Dendritic cell treated with granulocyte-macrophage colony-stimulating factor and Interleukin-4, amounts not matched to agents 40 ng/mL and 50 ng/mL, for 4 days (primary cell): ENCODE results near the gene FXR1.
A peak's percentile ranks its signal among the peaks of the same experiment; 100 is the strongest.
"Not testable (repeated sequence)": the region's sequence is repeated elsewhere in the genome, so short reads cannot be mapped to it uniquely, and the experiment has no call there.

Experiments used
- H3K27ac Mint-ChIP-seq: one replicate; pipeline ENCODE4 v1.8.0; 2022; ENCODE audit warnings: mild to moderate bottlenecking, mixed read lengths
- H3K27me3 Mint-ChIP-seq: one replicate; pipeline ENCODE4 v1.8.0; 2022; ENCODE audit warnings: mild to moderate bottlenecking, mixed read lengths
- H3K36me3 Mint-ChIP-seq: one replicate; pipeline ENCODE4 v1.8.0; 2022; ENCODE audit warnings: low read depth, mixed read lengths
- H3K4me1 Mint-ChIP-seq: one replicate; pipeline ENCODE4 v1.8.0; 2022; ENCODE audit warnings: low read depth, mixed read lengths
- H3K4me3 Mint-ChIP-seq: one replicate; pipeline ENCODE4 v1.8.0; 2022; ENCODE audit warnings: mild to moderate bottlenecking, moderate library complexity, mixed read lengths
- H3K9me3 Mint-ChIP-seq: one replicate; pipeline ENCODE4 v1.8.0; 2022; ENCODE audit warnings: mixed read lengths
- intact Hi-C: fragments of 100-400 bp; cut with micrococcal nuclease; formaldehyde crosslinking; loops from one replicate; pipeline ENCODE4 v1.15.0; 2022

Gene FXR1

GRCh38 chr3:180962530-180962929, 50.1 kb downstream of the FXR1 start:
- Mint-ChIP-seq H3K4me1 (no peaks in the 10 kb centered on the region), H3K4me3 (no peak overlapping the region), H3K9me3 (no peaks in the 10 kb centered on the region), H3K27me3 (no peaks in the 10 kb centered on the region), H3K27ac (no peak overlapping the region), H3K36me3 (peaks cover 79% of the 10 kb centered on the region)
- intact Hi-C loops, result loop anchor here (10.0 kb wide), 1 partner anchor 348 kb away; no protein-coding TSS in a partner anchor

GRCh38 chr3:180970931-180971330, 58.5 kb downstream of the FXR1 start:
- intact Hi-C loops, result loop anchor here (10.0 kb wide), 1 partner anchor 1376 kb away; no protein-coding TSS in a partner anchor
- no peaks in the 10 kb centered on the region for H3K27me3 Mint-ChIP-seq
- peaks cover 5% of the 10 kb centered on the region for H3K4me1 Mint-ChIP-seq
- H3K4me3 Mint-ChIP-seq, result no peak overlapping the region
- H3K27ac Mint-ChIP-seq, result no peak overlapping the region
- no peaks in the 10 kb centered on the region for H3K9me3 Mint-ChIP-seq
- H3K36me3 Mint-ChIP-seq, result peaks cover 71% of the 10 kb centered on the region

- intact Hi-C loops, result loop anchor here (10.0 kb wide), 1 partner anchor 1379 kb away; no protein-coding TSS in a partner anchor
- no peaks in the 10 kb centered on the region for H3K9me3 Mint-ChIP-seq
- H3K27ac Mint-ChIP-seq, result no peak overlapping the region
- H3K27me3 Mint-ChIP-seq, result no peaks in the 10 kb centered on the region
- H3K4me1 Mint-ChIP-seq, result peaks cover 5% of the 10 kb centered on the region
- peaks cover 69% of the 10 kb centered on the region for H3K36me3 Mint-ChIP-seq
- no peak overlapping the region for H3K4me3 Mint-ChIP-seq
Measured at GRCh38 chr3:180973543-180973942, 61.1 kb downstream of the FXR1 start.

GRCh38 chr3:180974286-180974685, 61.8 kb downstream of the FXR1 start:
- no peaks in the 10 kb centered on the region for H3K9me3 Mint-ChIP-seq
- H3K4me1 Mint-ChIP-seq, result peaks cover 5% of the 10 kb centered on the region
- no peaks in the 10 kb centered on the region for H3K27me3 Mint-ChIP-seq
- H3K27ac Mint-ChIP-seq, result no peak overlapping the region
- H3K4me3 Mint-ChIP-seq, result no peak overlapping the region
- intact Hi-C loops, result loop anchor here (10.0 kb wide), 1 partner anchor 1379 kb away; no protein-coding TSS in a partner anchor
- peaks cover 66% of the 10 kb centered on the region for H3K36me3 Mint-ChIP-seq

GRCh38 chr3:180977498-180977897, 65.0 kb downstream of the FXR1 start:
- Mint-ChIP-seq H3K36me3 (peaks cover 37% of the 10 kb centered on the region), H3K9me3 (no peaks in the 10 kb centered on the region), H3K4me1 (peaks cover 4% of the 10 kb centered on the region), H3K27me3 (no peaks in the 10 kb centered on the region), H3K4me3 (no peak overlapping the region), H3K27ac (no peak overlapping the region)
- intact Hi-C loops, result loop anchor here (10.0 kb wide), 1 partner anchor 1383 kb away; no protein-coding TSS in a partner anchor

- Mint-ChIP-seq H3K4me3 (no peak overlapping the region), H3K9me3 (no peaks in the 10 kb centered on the region), H3K27me3 (no peaks in the 10 kb centered on the region), H3K27ac (no peak overlapping the region), H3K36me3 (peaks cover 33% of the 10 kb centered on the region), H3K4me1 (no peaks in the 10 kb centered on the region)
- intact Hi-C loops, result loop anchor here (10.0 kb wide), 1 partner anchor 1385 kb away; no protein-coding TSS in a partner anchor
Measured at GRCh38 chr3:180979961-180980360, 67.5 kb downstream of the FXR1 start.

- peaks cover 37% of the 10 kb centered on the region for H3K36me3 Mint-ChIP-seq
- intact Hi-C loops, result no loop called here
- H3K27ac Mint-ChIP-seq, result no peak overlapping the region
- no peaks in the 10 kb centered on the region for H3K27me3 Mint-ChIP-seq
- no peak overlapping the region for H3K4me3 Mint-ChIP-seq
- no peaks in the 10 kb centered on the region for H3K9me3 Mint-ChIP-seq
- no peaks in the 10 kb centered on the region for H3K4me1 Mint-ChIP-seq
Measured at GRCh38 chr3:180980611-180981010, 68.1 kb downstream of the FXR1 start.

GRCh38 chr3:180981912-180982311, 69.4 kb downstream of the FXR1 start:
- Mint-ChIP-seq H3K4me3 (no peak overlapping the region), H3K27me3 (no peaks in the 10 kb centered on the region), H3K4me1 (no peaks in the 10 kb centered on the region), H3K27ac (no peak overlapping the region), H3K36me3 (peaks cover 35% of the 10 kb centered on the region), H3K9me3 (no peaks in the 10 kb centered on the region)
- intact Hi-C loops, result no loop called here

- Mint-ChIP-seq H3K27ac (no peak overlapping the region), H3K36me3 (peaks cover 38% of the 10 kb centered on the region), H3K27me3 (no peaks in the 10 kb centered on the region), H3K9me3 (no peaks in the 10 kb centered on the region), H3K4me3 (no peak overlapping the region), H3K4me1 (peaks cover 9% of the 10 kb centered on the region)
- intact Hi-C loops, result no loop called here
Measured at GRCh38 chr3:180983136-180983535, 70.7 kb downstream of the FXR1 start.

GRCh38 chr3:180986366-180986765, 73.9 kb downstream of the FXR1 start:
- intact Hi-C loops, result not testable (repeated sequence)

GRCh38 chr3:180987344-180987743, 74.9 kb downstream of the FXR1 start:
- Mint-ChIP-seq H3K4me3 (no peak overlapping the region), H3K36me3 (peaks cover 43% of the 10 kb centered on the region), H3K27ac (no peak overlapping the region), H3K27me3 (peaks cover 4% of the 10 kb centered on the region), H3K4me1 (peaks cover 15% of the 10 kb centered on the region), H3K9me3 (no peaks in the 10 kb centered on the region)
- intact Hi-C loops, result no loop called here

More at GRCh38 chr3:180986366-180986765, 73.9 kb downstream of the FXR1 start:
- not testable (repeated sequence) for H3K4me3 Mint-ChIP-seq, H3K27ac Mint-ChIP-seq, H3K9me3 Mint-ChIP-seq, H3K27me3 Mint-ChIP-seq
- Mint-ChIP-seq H3K4me1 (peaks cover 15% of the 10 kb centered on the region), H3K36me3 (peaks cover 43% of the 10 kb centered on the region)

- peak within 1 kb of the TSS; percentile 98 for H3K4me3 Mint-ChIP-seq
- intact Hi-C loops, result loop anchor here (1.0 kb wide), 1 partner anchor 77 kb away; the partner anchor contains the start of gene FXR1
- H3K27ac Mint-ChIP-seq, result peak within 1 kb of the TSS; percentile 95
- peaks cover 14% of the 10 kb centered on the region for H3K27me3 Mint-ChIP-seq
- H3K4me1 Mint-ChIP-seq, result peaks cover 15% of the 10 kb centered on the region
- H3K9me3 Mint-ChIP-seq, result no peaks in the 10 kb centered on the region
- H3K36me3 Mint-ChIP-seq, result peaks cover 40% of the 10 kb centered on the region
Measured at GRCh38 chr3:180989291-180990163, 77.1 kb downstream of the FXR1 start, which contains the start of gene DNAJC19. TSS of gene DNAJC19 (minus strand) at chr3:180989736. CDS start at chr3:180989602, 134 bp downstream.

GRCh38 chr3:180990505-180990904, 78.0 kb downstream of the FXR1 start:
- intact Hi-C loops, result no loop called here
- H3K27ac Mint-ChIP-seq, result no peak overlapping the region

GRCh38 chr3:180996415-180996932, 84.0 kb downstream of the FXR1 start:
- peaks cover 12% of the 10 kb centered on the region for H3K9me3 Mint-ChIP-seq
- H3K27me3 Mint-ChIP-seq, result peaks cover 16% of the 10 kb centered on the region
- no peak overlapping the region for H3K4me3 Mint-ChIP-seq
- intact Hi-C loops, result no loop called here
- H3K4me1 Mint-ChIP-seq, result no peaks in the 10 kb centered on the region
- H3K27ac Mint-ChIP-seq, result no peak overlapping the region
- no peaks in the 10 kb centered on the region for H3K36me3 Mint-ChIP-seq

More at GRCh38 chr3:180990505-180990904, 78.0 kb downstream of the FXR1 start:
- H3K9me3 Mint-ChIP-seq, result no peaks in the 10 kb centered on the region
- H3K4me1 Mint-ChIP-seq, result peaks cover 15% of the 10 kb centered on the region
- peaks cover 18% of the 10 kb centered on the region for H3K27me3 Mint-ChIP-seq
- no peak overlapping the region for H3K4me3 Mint-ChIP-seq
- peaks cover 32% of the 10 kb centered on the region for H3K36me3 Mint-ChIP-seq
